GM12892 (cell line): ENCODE measurements around the gene KIAA0825.

Experiments
- POLR2AphosphoS5 ChIP-seq: IDR thresholded peaks from 2 replicates; pipeline ENCODE4 v1.6.1; 2011; ENCODE audit warnings: low read depth, low read length, control low read depth
- TAF1 ChIP-seq: IDR thresholded peaks from 2 replicates; pipeline ENCODE4 v1.6.1; 2011; ENCODE audit warnings: low read depth, mild to moderate bottlenecking, control low read depth, low read length, borderline replicate concordance

GRCh38 chr5:94180761-94181160, 437.6 kb downstream of the KIAA0825 start:
- TF ChIP-seq TAF1 (no peak), POLR2AphosphoS5 (no peak)
